GM12873 (cell line): ENCODE data around the gene PPIL6.

Experiments
- CTCF ChIP-seq: IDR thresholded peaks from 2 replicates; pipeline ENCODE4 v1.5.1; 2012; ENCODE audit warnings: low read depth, mild to moderate bottlenecking, moderate library complexity, low read length, control low read depth; ENCODE audit not compliant: insufficient read depth; ENCODE audit errors: missing control alignments

Gene PPIL6

GRCh38 chr6:109440331-109441068, at the start of gene PPIL6, which contains the start of gene SMPD2:
TSS of gene PPIL6 (minus strand) at chr6:109440628. CDS start at chr6:109440590, 38 bp downstream.
TSS of gene SMPD2 (plus strand) at chr6:109440724. CDS start at chr6:109441122, 398 bp downstream.
- peak; percentile 15 for TF ChIP-seq CTCF

- TF ChIP-seq CTCF = no peak
These were observed 47.6 kb upstream of the PPIL6 start for GRCh38 chr6:109488001-109488400.

GRCh38 chr6:109486068-109486467, 45.6 kb upstream of the PPIL6 start:
- no peak for TF ChIP-seq CTCF

- no peak for TF ChIP-seq CTCF
These were observed 45.0 kb upstream of the PPIL6 start for GRCh38 chr6:109485266-109485935.

- TF ChIP-seq CTCF = no peak
These were observed 43.7 kb upstream of the PPIL6 start for GRCh38 chr6:109484122-109484521.

GRCh38 chr6:109483735-109484057, 43.3 kb upstream of the PPIL6 start:
- no peak for TF ChIP-seq CTCF

- no peak for TF ChIP-seq CTCF
These were observed 42.7 kb upstream of the PPIL6 start, which contains the start of gene ZBTB24 for GRCh38 chr6:109482905-109483734. TSS of gene ZBTB24 (minus strand) at chr6:109483219. CDS start at chr6:109482026, 1,193 bp downstream.
